ENCODE measurements around the gene HBZ. TPM values are rescaled to one million over a fixed set of nuclear protein-coding genes. Genes with fewer than 3 reads are reported as not detected.

Gene HBZ
- total and polyA plus RNA-seq, 2 of the 13 experiments (the other 11 are each of a cell fraction or from before 2014, with no cell fraction given) = 0.21 TPM; not detected in 1

- H3K27ac ChIP-seq (ENCODE audit: extremely low read length, insufficient read depth, low read length) = no peak overlapping the region
- no peaks in the 10 kb centered on the region for H3K79me2 ChIP-seq (ENCODE audit: insufficient read depth, low read length)
- H3K36me3 ChIP-seq (replicated peaks in 1 of 2; ENCODE audit: control insufficient read depth in 1 of 2, insufficient read depth in 2 of 2, low read length in 2 of 2) = peaks cover 46 to 86% of the 10 kb centered on the region in 2 experiments
- H3K9ac ChIP-seq (ENCODE audit: insufficient read depth, low read depth, low read length) = no peak overlapping the region
- ChIA-PET POLR2A (no interaction called here), CTCF (ENCODE audit: low intra/inter-chr PET ratio, low total read pairs) (no interaction called here)
- in situ Hi-C loops (cut with HindIII; ENCODE audit: extremely low pct_ligation_motif_present, low pct_unique_long_range_greater_than_20kb) (no loop called here), intact Hi-C loops (cut with micrococcal nuclease; ENCODE audit: unreplicated experiment) (no loop called here)
- no peak overlapping the region for H2AFZ ChIP-seq (ENCODE audit: low read length)
- no peak overlapping the region for H3K4me2 ChIP-seq (ENCODE audit: low read depth, low read length)
- no peak for ATAC-seq
- H3K9me3 ChIP-seq (ENCODE audit: low read length) = no peaks in the 10 kb centered on the region
- no peaks in the 10 kb centered on the region for H3K4me1 ChIP-seq (ENCODE audit: insufficient read depth, low read length)
- no peak overlapping the region for H3K4me3 ChIP-seq (replicated peaks in 1 of 3; ENCODE audit: insufficient read depth in 1 of 3, low read depth in 2 of 3, low read length in 3 of 3)
- FAIRE-seq = no peak
- no peaks in the 10 kb centered on the region for H3K27me3 ChIP-seq (ENCODE audit: control insufficient read depth in 1 of 2, insufficient read depth in 2 of 2, low read length in 2 of 2)
- 98% methylated on average over 15 of the region's 15 CpGs for WGBS (ENCODE audit: low lambda C conversion rate)
- no peak for DNase-seq (ENCODE audit: low spot score)
- TF ChIP-seq ZNF83 (CRISPR knock-in tag; IDR thresholded peaks at IDR 0.05; ENCODE audit: borderline replicate concordance) (no peak), ZNF747 (CRISPR knock-in tag; IDR thresholded peaks at IDR 0.05; ENCODE audit: borderline replicate concordance) (no peak), ZEB1 (IDR thresholded peaks at IDR 0.05; ENCODE audit: insufficient replicate concordance, low read depth) (no peak), RBFOX2 (IDR thresholded peaks at IDR 0.05; ENCODE audit: low read depth, low read length) (no peak), ZBTB21 (CRISPR knock-in tag; IDR thresholded peaks at IDR 0.05) (no peak), RFX1 (IDR thresholded peaks at IDR 0.05) (no peak), ZNF674 (CRISPR knock-in tag; IDR thresholded peaks at IDR 0.05; ENCODE audit: low read depth) (no peak), EEA1 (CRISPR knock-in tag; IDR thresholded peaks at IDR 0.05; ENCODE audit: borderline replicate concordance) (no peak), KAT2B (IDR thresholded peaks at IDR 0.05; ENCODE audit: borderline replicate concordance, low read depth, low read length) (no peak), ZNF629 (CRISPR knock-in tag; conservative IDR thresholded peaks at IDR 0.05) (no peak), IRF9 (CRISPR knock-in tag; IDR thresholded peaks at IDR 0.05; ENCODE audit: borderline replicate concordance) (no peak), ZNF720 (CRISPR knock-in tag; IDR thresholded peaks at IDR 0.05) (no peak), FOXJ3 (CRISPR knock-in tag; IDR thresholded peaks at IDR 0.05; ENCODE audit: borderline replicate concordance) (no peak), CERS6 (CRISPR knock-in tag; IDR thresholded peaks at IDR 0.05) (no peak), ZNF281 (CRISPR knock-in tag; IDR thresholded peaks at IDR 0.05; ENCODE audit: borderline replicate concordance) (no peak), ZKSCAN8 (CRISPR knock-in tag; IDR thresholded peaks at IDR 0.05; ENCODE audit: borderline replicate concordance) (no peak), HCFC1 (IDR thresholded peaks at IDR 0.05; ENCODE audit: low read depth, low read length) (no peak)
- H4K20me1 ChIP-seq (ENCODE audit: insufficient read depth, low read length) = 0 out of 2 replicates have a peak, but pooled peaks cover 4% of the 10 kb centered on the region
- BruUV-seq (replicated peaks) = no TSS peak
These were observed 41.0 kb downstream of the HBZ start for GRCh38 chr16:193441-193840.
